Activated naive CD8-positive, alpha-beta T cell treated with anti-CD3 and anti-CD28 coated beads for 36 hours (primary cell): ENCODE measurements around the gene CTU2. TPM values are rescaled to one million over a fixed set of nuclear protein-coding genes. Genes with fewer than 3 reads are reported as not detected.
A peak's percentile ranks its signal among the peaks of the same experiment; 100 is the strongest.
"Not testable (repeated sequence)": the region's sequence is repeated elsewhere in the genome, so short reads cannot be mapped to it uniquely, and the experiment has no call there.

Experiments used
- DNase-seq: peaks from one replicate; pipeline ENCODE4 v3.0.0; 2021
- H3K27ac Mint-ChIP-seq: one replicate; pipeline ENCODE4 v1.8.0; 2022; ENCODE audit warnings: mild to moderate bottlenecking, moderate library complexity, mixed read lengths
- H3K27me3 Mint-ChIP-seq: one replicate; pipeline ENCODE4 v1.8.0; 2022; ENCODE audit warnings: mild to moderate bottlenecking, mixed read lengths
- H3K36me3 Mint-ChIP-seq: one replicate; pipeline ENCODE4 v1.8.0; 2021; ENCODE audit warnings: mild to moderate bottlenecking, mixed read lengths
- H3K4me1 Mint-ChIP-seq: one replicate; pipeline ENCODE4 v1.8.0; 2021; ENCODE audit warnings: mixed read lengths
- H3K4me3 Mint-ChIP-seq: one replicate; pipeline ENCODE4 v1.8.0; 2022; ENCODE audit warnings: mild to moderate bottlenecking, moderate library complexity, mixed read lengths
- H3K9me3 Mint-ChIP-seq: one replicate; pipeline ENCODE4 v1.8.0; 2022; ENCODE audit warnings: mixed read lengths
- total RNA-seq, 2 experiments: library from RNA; stranded (reverse); gene quantifications; one replicate each; pipeline ENCODE4 v1.2.3, GENCODE V29; 2021

The CTU2 gene
- total RNA-seq: 10 to 100 TPM; 59.7 to 62.7 TPM

- no peaks in the 10 kb centered on the region for H3K9me3 Mint-ChIP-seq
- no peaks in the 10 kb centered on the region for H3K27me3 Mint-ChIP-seq
- H3K4me3 Mint-ChIP-seq: peak within 1 kb of the TSS; percentile 90
- DNase-seq: peak; percentile 98
- peak within 1 kb of the TSS; percentile 95 for H3K27ac Mint-ChIP-seq
- H3K36me3 Mint-ChIP-seq: peaks cover 16% of the 10 kb centered on the region
- peaks cover 43% of the 10 kb centered on the region for H3K4me1 Mint-ChIP-seq
Observed at GRCh38 chr16:88706229-88706964, at the start of gene CTU2, which contains the start of gene RNF166. TSS of gene CTU2 (plus strand) at chr16:88706503. CDS start at chr16:88706531, 28 bp downstream. TSS of gene RNF166 (minus strand) at chr16:88706408. CDS start at chr16:88706325, 83 bp downstream.

GRCh38 chr16:88657371-88657770, 48.9 kb upstream of the CTU2 start:
- DNase-seq: no peak
- Mint-ChIP-seq H3K27ac (no peak overlapping the region), H3K27me3 (no peaks in the 10 kb centered on the region), H3K4me3 (no peak overlapping the region), H3K4me1 (peaks cover 10% of the 10 kb centered on the region), H3K9me3 (no peaks in the 10 kb centered on the region), H3K36me3 (peaks cover 4% of the 10 kb centered on the region)

GRCh38 chr16:88658714-88659113, 47.6 kb upstream of the CTU2 start:
- no peak overlapping the region for H3K27ac Mint-ChIP-seq
- no peak overlapping the region for H3K4me3 Mint-ChIP-seq
- peaks cover 10% of the 10 kb centered on the region for H3K4me1 Mint-ChIP-seq
- H3K36me3 Mint-ChIP-seq: peaks cover 4% of the 10 kb centered on the region
- H3K27me3 Mint-ChIP-seq: no peaks in the 10 kb centered on the region
- H3K9me3 Mint-ChIP-seq: no peaks in the 10 kb centered on the region
- no peak for DNase-seq

GRCh38 chr16:88659160-88659559, 47.1 kb upstream of the CTU2 start:
- no peak for DNase-seq
- Mint-ChIP-seq H3K4me1 (peaks cover 13% of the 10 kb centered on the region), H3K27me3 (no peaks in the 10 kb centered on the region), H3K4me3 (no peak overlapping the region), H3K36me3 (peaks cover 4% of the 10 kb centered on the region), H3K9me3 (no peaks in the 10 kb centered on the region), H3K27ac (no peak overlapping the region)

GRCh38 chr16:88661468-88661867, 44.8 kb upstream of the CTU2 start:
- peaks cover 4% of the 10 kb centered on the region for H3K36me3 Mint-ChIP-seq
- no peaks in the 10 kb centered on the region for H3K27me3 Mint-ChIP-seq
- H3K4me3 Mint-ChIP-seq: peak overlapping the region; percentile 12
- no peaks in the 10 kb centered on the region for H3K9me3 Mint-ChIP-seq
- H3K4me1 Mint-ChIP-seq: peaks cover 16% of the 10 kb centered on the region
- no peak overlapping the region for H3K27ac Mint-ChIP-seq
- DNase-seq: no peak

- Mint-ChIP-seq H3K36me3 (peaks cover 3% of the 10 kb centered on the region), H3K9me3 (no peaks in the 10 kb centered on the region), H3K27me3 (no peaks in the 10 kb centered on the region), H3K4me3 (peak overlapping the region; percentile 92), H3K4me1 (peaks cover 16% of the 10 kb centered on the region), H3K27ac (peak overlapping the region; percentile 69)
- DNase-seq: peak; percentile 43
Observed at GRCh38 chr16:88662222-88662842, 44.0 kb upstream of the CTU2 start.

GRCh38 chr16:88662843-88663606, 43.3 kb upstream of the CTU2 start, which contains the start of gene MVD:
TSS of gene MVD (minus strand) at chr16:88663091. CDS start at chr16:88663080, 11 bp downstream.
- Mint-ChIP-seq H3K27ac (peak within 1 kb of the TSS; percentile 89), H3K27me3 (no peaks in the 10 kb centered on the region), H3K4me3 (peak within 1 kb of the TSS; percentile 92), H3K9me3 (no peaks in the 10 kb centered on the region), H3K36me3 (peaks cover 3% of the 10 kb centered on the region), H3K4me1 (peaks cover 16% of the 10 kb centered on the region)
- DNase-seq: peak; percentile 97

- H3K27ac Mint-ChIP-seq: no peak overlapping the region
- peaks cover 16% of the 10 kb centered on the region for H3K4me1 Mint-ChIP-seq
- DNase-seq: no peak
- peak overlapping the region; percentile 5 for H3K4me3 Mint-ChIP-seq
- H3K27me3 Mint-ChIP-seq: no peaks in the 10 kb centered on the region
- H3K9me3 Mint-ChIP-seq: peaks cover 2% of the 10 kb centered on the region
- H3K36me3 Mint-ChIP-seq: peaks cover 6% of the 10 kb centered on the region
Observed at GRCh38 chr16:88665148-88665547, 41.2 kb upstream of the CTU2 start.

- no peaks in the 10 kb centered on the region for H3K27me3 Mint-ChIP-seq
- no peak for DNase-seq
- peaks cover 2% of the 10 kb centered on the region for H3K9me3 Mint-ChIP-seq
- H3K4me1 Mint-ChIP-seq: peaks cover 16% of the 10 kb centered on the region
- no peak overlapping the region for H3K27ac Mint-ChIP-seq
- H3K4me3 Mint-ChIP-seq: no peak overlapping the region
- H3K36me3 Mint-ChIP-seq: peaks cover 6% of the 10 kb centered on the region
Observed at GRCh38 chr16:88665570-88665969, 40.7 kb upstream of the CTU2 start.

GRCh38 chr16:88667461-88667860, 38.8 kb upstream of the CTU2 start:
- Mint-ChIP-seq H3K4me3 (no peak overlapping the region), H3K27ac (no peak overlapping the region), H3K36me3 (peaks cover 6% of the 10 kb centered on the region), H3K9me3 (peaks cover 2% of the 10 kb centered on the region), H3K4me1 (peaks cover 7% of the 10 kb centered on the region), H3K27me3 (no peaks in the 10 kb centered on the region)
- DNase-seq: no peak

GRCh38 chr16:88669493-88669892, 36.8 kb upstream of the CTU2 start:
- H3K4me1 Mint-ChIP-seq, H3K27me3 Mint-ChIP-seq, H3K9me3 Mint-ChIP-seq, H3K27ac Mint-ChIP-seq, H3K4me3 Mint-ChIP-seq, DNase-seq, H3K36me3 Mint-ChIP-seq: not testable (repeated sequence)

GRCh38 chr16:88669980-88670379, 36.3 kb upstream of the CTU2 start:
- DNase-seq: no peak
- H3K27me3 Mint-ChIP-seq: no peaks in the 10 kb centered on the region
- H3K4me3 Mint-ChIP-seq: no peak overlapping the region
- H3K36me3 Mint-ChIP-seq: peaks cover 6% of the 10 kb centered on the region
- H3K4me1 Mint-ChIP-seq: peaks cover 2% of the 10 kb centered on the region
- peaks cover 2% of the 10 kb centered on the region for H3K9me3 Mint-ChIP-seq
- H3K27ac Mint-ChIP-seq: no peak overlapping the region

GRCh38 chr16:88671806-88672205, 34.5 kb upstream of the CTU2 start:
- Mint-ChIP-seq H3K36me3 (peaks cover 6% of the 10 kb centered on the region), H3K9me3 (peaks cover 2% of the 10 kb centered on the region), H3K27ac (no peak overlapping the region), H3K27me3 (no peaks in the 10 kb centered on the region), H3K4me1 (no peaks in the 10 kb centered on the region), H3K4me3 (no peak overlapping the region)
- DNase-seq: no peak

- Mint-ChIP-seq H3K9me3 (peaks cover 2% of the 10 kb centered on the region), H3K27me3 (no peaks in the 10 kb centered on the region), H3K36me3 (peaks cover 6% of the 10 kb centered on the region), H3K4me1 (no peaks in the 10 kb centered on the region), H3K4me3 (no peak overlapping the region), H3K27ac (no peak overlapping the region)
- no peak for DNase-seq
Observed at GRCh38 chr16:88672776-88673175, 33.5 kb upstream of the CTU2 start.

- Mint-ChIP-seq H3K27me3 (no peaks in the 10 kb centered on the region), H3K27ac (no peak overlapping the region), H3K4me1 (no peaks in the 10 kb centered on the region), H3K9me3 (no peaks in the 10 kb centered on the region), H3K36me3 (no peaks in the 10 kb centered on the region), H3K4me3 (no peak overlapping the region)
- no peak for DNase-seq
Observed at GRCh38 chr16:88673716-88674379, 32.5 kb upstream of the CTU2 start.
